Stomach (tissue), 9 donors: ENCODE results near the gene KREMEN2. TPM values are rescaled to one million over a fixed set of nuclear protein-coding genes. Genes with fewer than 3 reads are reported as not detected.
A peak's percentile ranks its signal among the peaks of the same experiment; 100 is the strongest.

Experiments used
- DNase-seq, 2 donors: peaks; one replicate each; pipeline versions ENCODE4 v3.0.0 to v3.0.0-alpha.2; 2013 to 2019
- H3K27ac ChIP-seq, 5 donors: fragments of 200-600 bp in 4 of 5; sonication (generic) in 4 of 5; one replicate each; pipeline ENCODE4 v1.5.1; 2013 to 2019; ENCODE audit warnings: mild to moderate bottlenecking in 1 of 5, moderate library complexity in 1 of 5
- H3K27me3 ChIP-seq, 3 donors: fragments of 200-600 bp; sonication (generic); one replicate each; pipeline ENCODE4 v1.5.1; 2017 to 2019; ENCODE audit warnings: mixed run types in 1 of 3
- H3K36me3 ChIP-seq, 4 donors: fragments of 200-600 bp; sonication (generic); 1 replicate in 3 of 4; 2 replicates in 1 of 4; pipeline ENCODE4 v1.5.1; 2016 to 2019
- H3K4me1 ChIP-seq, 4 donors: fragments of 200-600 bp; sonication (generic); one replicate each; pipeline ENCODE4 v1.5.1; 2016 to 2019
- H3K4me3 ChIP-seq, 4 donors: fragments of 200-600 bp; sonication (generic) in 3 of 4; one replicate each; pipeline ENCODE4 v1.5.1; 2016 to 2019; ENCODE audit warnings: mild to moderate bottlenecking in 1 of 4
- H3K9me3 ChIP-seq, 4 donors: fragments of 200-600 bp; sonication (generic); one replicate each; pipeline ENCODE4 v1.5.1; 2016 to 2019
- EP300 ChIP-seq: sonication (generic); formaldehyde crosslinking; IDR thresholded peaks from one replicate; pipeline ENCODE4 v1.6.1; 2017; ENCODE audit warnings: antibody characterized with exemption
- POLR2A ChIP-seq, 4 donors: fragments of 450-650 bp; IDR thresholded peaks; one replicate each; pipeline ENCODE4 v1.6.1; 2016; ENCODE audit warnings: antibody characterized with exemption in 4 of 4, control low read depth in 2 of 4, mild to moderate bottlenecking in 1 of 4, moderate library complexity in 1 of 4
- POLR2AphosphoS5 ChIP-seq, 3 donors: sonication (generic); formaldehyde crosslinking; IDR thresholded peaks; one replicate each; pipeline ENCODE4 v1.6.1; 2016; ENCODE audit warnings: antibody characterized with exemption in 3 of 3
- WGBS, 5 donors: extraction: QIAGEN DNeasy Blood & Tissue Kit in 3 of 5; methylation state at CpG; one replicate each; pipeline versions ENCODE4 v1.1.5 to v1.1.7; 2013 to 2018; 5-methylcytosine and 5-hydroxymethylcytosine counted together
- intact Hi-C: fragments of 100-400 bp; cut with DNase I; formaldehyde crosslinking; loops from one replicate; pipeline ENCODE4 v1.15.1; 2023; ENCODE audit warnings: low total_unique reads
- polyA plus RNA-seq, 3 donors: library from polyadenylated mRNA; stranded (reverse); fragments of 200-250 nt; gene quantifications; one replicate each; pipeline ENCODE4 v1.2.3, GENCODE V29; 2013
- total RNA-seq, 5 donors: library from RNA; depleted of rRNA; stranded (reverse); fragments of >200 nt; gene quantifications; one replicate each; pipeline versions ENCODE4 v1.1.0 to v1.2.3, GENCODE V29; 2014 to 2016
- TF ChIP-seq, protein P1 (sequence below), 7 experiments: fragments of 450-650 bp in 4 of 7; fragments of 200-600 bp in 3 of 7; sonication (generic) in 3 of 7; IDR thresholded peaks; one replicate each; pipeline ENCODE4 v1.5.1; 2016 to 2019; ENCODE audit warnings: antibody characterized with exemption in 7 of 7, control low read depth in 2 of 7, mild to moderate bottlenecking in 1 of 7
- donor health status: healthy with polysubstance abuse.
- donor health status: Bipolar disorder and iron deficiency.
- donor health status: healthy.

The KREMEN2 gene
- total and polyA plus RNA-seq, 8 donors: 0.37 to 1.1 TPM; not detected in 6

DNA sequence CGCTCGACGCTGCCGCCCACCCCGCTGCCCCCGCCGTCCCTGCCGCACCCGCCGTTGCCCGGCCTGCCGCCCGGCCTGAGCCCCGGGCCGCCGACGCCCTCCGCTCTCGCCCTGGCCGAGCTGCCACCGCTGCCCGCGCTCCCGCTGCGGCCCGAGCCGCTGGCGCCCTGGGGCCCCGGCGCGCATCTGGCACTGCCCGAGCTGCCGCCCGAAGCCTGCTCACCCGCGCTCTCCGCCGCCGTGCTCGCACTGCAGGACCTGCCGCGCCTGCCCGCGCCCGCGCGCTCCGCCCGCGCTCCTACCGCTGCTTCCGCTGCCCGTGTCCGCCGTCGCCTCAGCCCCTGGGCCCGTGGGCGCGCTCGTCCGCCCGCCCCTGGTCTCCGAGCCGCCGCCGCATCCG lies 40.2 kb downstream of the KREMEN2 start:
- H3K4me3 ChIP-seq: peak overlapping the region; percentile 22 to 46 (median 34)
- H3K36me3 ChIP-seq: no peaks in the 10 kb centered on the region
- intact Hi-C loops: no loop called here

DNA sequence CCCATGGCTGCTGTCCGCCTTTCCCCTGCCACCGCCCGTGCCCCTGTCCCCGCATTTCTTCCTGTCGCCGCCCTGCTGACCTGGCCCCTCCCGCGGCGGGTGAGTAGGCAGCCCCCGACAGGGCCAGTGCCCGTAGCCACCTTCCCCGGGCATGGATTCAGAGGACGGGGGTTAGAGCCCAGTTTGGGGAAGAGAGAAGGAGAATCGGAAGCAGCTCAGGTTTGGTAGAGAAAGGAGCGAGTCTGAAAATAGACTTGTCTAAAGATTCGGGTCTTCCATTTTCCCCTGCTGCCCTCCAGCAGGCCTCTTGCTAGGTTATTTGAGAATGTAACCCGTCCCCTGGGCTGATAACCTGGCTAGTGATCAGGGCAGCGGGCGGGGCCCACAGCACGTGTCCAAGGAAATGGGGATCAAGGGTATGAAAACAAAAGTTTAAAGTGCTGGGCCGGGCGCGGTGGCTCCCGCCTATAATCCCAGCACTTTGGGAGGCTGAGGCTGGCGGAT lies 40.8 kb downstream of the KREMEN2 start:
- DNase-seq: peak; percentile 56 to 76
- H3K27me3 ChIP-seq: peaks cover 0 to 74% (median 22%) of the 10 kb centered on the region in 3 donors
- H3K9me3 ChIP-seq: no peaks in the 10 kb centered on the region
- H3K4me3 ChIP-seq: peak overlapping the region; percentile 34 to 46 (median 40)
- intact Hi-C loops: no loop called here
- no peak for TF ChIP-seq EP300
- peak in 1 of 3 donors; percentile 5 for TF ChIP-seq POLR2AphosphoS5 (IDR thresholded peaks at IDR 0.05)
- TF ChIP-seq, protein P1, sequence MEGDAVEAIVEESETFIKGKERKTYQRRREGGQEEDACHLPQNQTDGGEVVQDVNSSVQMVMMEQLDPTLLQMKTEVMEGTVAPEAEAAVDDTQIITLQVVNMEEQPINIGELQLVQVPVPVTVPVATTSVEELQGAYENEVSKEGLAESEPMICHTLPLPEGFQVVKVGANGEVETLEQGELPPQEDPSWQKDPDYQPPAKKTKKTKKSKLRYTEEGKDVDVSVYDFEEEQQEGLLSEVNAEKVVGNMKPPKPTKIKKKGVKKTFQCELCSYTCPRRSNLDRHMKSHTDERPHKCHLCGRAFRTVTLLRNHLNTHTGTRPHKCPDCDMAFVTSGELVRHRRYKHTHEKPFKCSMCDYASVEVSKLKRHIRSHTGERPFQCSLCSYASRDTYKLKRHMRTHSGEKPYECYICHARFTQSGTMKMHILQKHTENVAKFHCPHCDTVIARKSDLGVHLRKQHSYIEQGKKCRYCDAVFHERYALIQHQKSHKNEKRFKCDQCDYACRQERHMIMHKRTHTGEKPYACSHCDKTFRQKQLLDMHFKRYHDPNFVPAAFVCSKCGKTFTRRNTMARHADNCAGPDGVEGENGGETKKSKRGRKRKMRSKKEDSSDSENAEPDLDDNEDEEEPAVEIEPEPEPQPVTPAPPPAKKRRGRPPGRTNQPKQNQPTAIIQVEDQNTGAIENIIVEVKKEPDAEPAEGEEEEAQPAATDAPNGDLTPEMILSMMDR (IDR thresholded peaks at IDR 0.05): no peak
- no peak for TF ChIP-seq POLR2A (IDR thresholded peaks at IDR 0.05)
- no peaks in the 10 kb centered on the region for H3K36me3 ChIP-seq
- peaks cover 21 to 58% (median 39%) of the 10 kb centered on the region in 4 donors for H3K4me1 ChIP-seq
- WGBS, 5 donors: 4 to 8% (median 5%) methylated on average over 20 to 25 of the region's 25 CpGs
- peak overlapping the region; percentile 45 to 84 (median 74) for H3K27ac ChIP-seq

More for the DNA sequence above, 40.2 kb downstream of the KREMEN2 start:
- Histone ChIP-seq H3K27me3 (peaks cover 0 to 74% (median 17%) of the 10 kb centered on the region in 3 donors), H3K27ac (peak overlapping the region in 3 of 5 donors; percentile 45 to 84 (median 82)), H3K4me1 (peaks cover 21 to 53% (median 35%) of the 10 kb centered on the region in 4 donors), H3K9me3 (no peaks in the 10 kb centered on the region)
- peak in 1 of 2 donors; percentile 62 for DNase-seq
- TF ChIP-seq, protein P1 (IDR thresholded peaks at IDR 0.05): no peak
- TF ChIP-seq POLR2AphosphoS5 (IDR thresholded peaks at IDR 0.05) (no peak), EP300 (no peak), POLR2A (IDR thresholded peaks at IDR 0.05) (no peak)
- WGBS, 5 donors: 0 to 2% (median 1%) methylated on average over 4 to 65 of the region's 67 CpGs

DNA sequence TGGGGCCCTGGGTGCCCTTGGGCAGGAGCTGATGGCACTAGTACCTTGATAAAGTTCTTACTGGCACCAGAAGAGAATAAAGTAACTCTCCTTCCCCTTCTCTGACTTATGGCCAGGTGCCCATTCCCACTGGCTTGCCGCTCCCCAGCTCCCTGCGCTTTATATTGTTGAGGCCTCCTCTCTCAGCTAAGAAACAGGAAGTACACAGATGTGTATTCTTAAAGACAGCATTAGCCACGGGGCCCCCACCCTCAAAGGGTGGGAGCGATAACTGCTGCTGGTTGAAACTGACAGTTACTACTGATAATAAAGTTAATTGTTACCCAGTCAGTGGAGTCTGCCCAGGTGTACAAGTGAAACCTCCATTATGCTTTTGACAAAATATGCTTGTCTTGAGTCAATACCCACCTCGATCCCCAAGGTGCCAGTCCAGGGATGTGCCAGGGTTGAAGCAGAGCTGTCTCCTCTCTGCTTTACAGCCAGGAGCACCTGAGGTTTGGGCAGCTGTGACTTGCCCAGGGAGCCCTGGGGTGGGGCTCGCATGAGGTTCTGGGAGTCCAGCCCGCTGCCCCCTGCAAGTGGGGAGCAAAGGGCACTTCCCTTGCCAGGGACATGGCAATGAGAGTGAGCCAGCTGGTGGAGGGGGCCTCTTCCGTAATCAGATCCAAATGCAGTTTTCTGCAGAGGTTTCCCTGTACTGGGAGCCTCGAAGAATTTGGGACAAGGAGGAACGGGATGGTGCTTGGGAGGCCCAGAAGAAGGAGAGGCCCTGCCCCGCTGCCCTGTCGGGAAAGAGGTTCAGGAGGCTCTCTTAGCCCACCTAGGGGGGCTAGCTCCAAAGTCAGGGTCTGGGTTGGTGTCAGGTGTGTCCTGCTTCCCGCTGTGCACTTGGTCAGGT lies 43.2 kb downstream of the KREMEN2 start:
- Histone ChIP-seq H3K27me3 (peaks cover 5 to 82% (median 39%) of the 10 kb centered on the region in 3 donors), H3K36me3 (no peaks in the 10 kb centered on the region), H3K4me3 (peak overlapping the region in 2 of 4 donors; percentile 4 to 17), H3K9me3 (no peaks in the 10 kb centered on the region), H3K27ac (peak overlapping the region in 3 of 5 donors; percentile 3 to 67 (median 55)), H3K4me1 (peaks cover 33 to 72% (median 49%) of the 10 kb centered on the region in 4 donors)
- peak in 1 of 2 donors; percentile 79 for DNase-seq
- WGBS, 5 donors: 37 to 42% (median 38%) methylated on average over 12 to 13 of the region's 13 CpGs
- intact Hi-C loops: no loop called here
- TF ChIP-seq POLR2A (IDR thresholded peaks at IDR 0.05) (no peak), EP300 (no peak), POLR2AphosphoS5 (IDR thresholded peaks at IDR 0.05) (no peak)
- TF ChIP-seq, protein P1 (IDR thresholded peaks at IDR 0.05): no peak

DNA sequence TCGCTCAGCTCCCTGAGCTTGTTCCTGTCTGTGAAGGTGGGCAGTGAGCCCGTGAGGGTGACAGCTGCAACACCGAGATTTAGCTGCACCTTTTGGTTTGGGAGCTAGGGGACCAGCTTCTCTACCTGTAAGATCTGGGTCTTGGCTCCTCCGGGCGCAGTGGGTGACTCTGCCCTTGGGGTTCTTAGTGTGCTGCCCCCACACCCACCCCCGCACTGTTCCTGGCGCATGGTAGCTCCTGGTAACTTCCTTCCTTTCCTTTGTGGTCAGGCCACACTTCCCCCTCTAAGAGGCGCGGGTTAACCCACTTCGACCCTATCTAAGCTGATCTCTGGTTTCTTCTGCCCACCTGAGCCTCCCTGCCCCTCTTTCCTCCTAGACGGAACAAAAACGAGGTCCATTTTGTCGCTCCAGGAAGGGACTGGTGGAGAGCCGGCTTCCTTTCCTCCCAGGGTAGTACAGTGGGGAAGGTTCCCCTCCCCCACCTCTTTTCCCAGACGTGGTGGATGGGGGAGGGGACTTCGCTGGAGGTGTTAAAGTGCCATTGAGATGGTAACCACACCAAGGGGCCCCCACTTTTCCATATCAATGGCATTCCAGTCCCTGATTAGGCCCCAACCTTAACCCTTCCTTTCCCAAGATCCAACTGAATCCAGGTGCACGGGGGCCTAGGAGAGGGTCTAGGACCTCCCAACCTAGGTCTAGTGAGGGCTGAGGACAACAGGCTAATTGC lies 44.0 kb downstream of the KREMEN2 start:
- no peaks in the 10 kb centered on the region for H3K36me3 ChIP-seq
- peaks cover 5 to 90% (median 46%) of the 10 kb centered on the region in 3 donors for H3K27me3 ChIP-seq
- DNase-seq: peak in 1 of 2 donors; percentile 81
- no peak for TF ChIP-seq POLR2A (IDR thresholded peaks at IDR 0.05)
- no peak for TF ChIP-seq EP300
- TF ChIP-seq, protein P1 (IDR thresholded peaks at IDR 0.05): no peak
- TF ChIP-seq POLR2AphosphoS5 (IDR thresholded peaks at IDR 0.05): no peak
- no peaks in the 10 kb centered on the region for H3K9me3 ChIP-seq
- 28 to 41% (median 32%) methylated on average over 14 to 17 of the region's 17 CpGs for WGBS, 5 donors
- peaks cover 36 to 80% (median 52%) of the 10 kb centered on the region in 4 donors for H3K4me1 ChIP-seq
- intact Hi-C loops: no loop called here
- peak overlapping the region in 1 of 4 donors; percentile 17 for H3K4me3 ChIP-seq
- H3K27ac ChIP-seq: peak overlapping the region in 3 of 5 donors; percentile 3 to 67 (median 55)
